GM21390 (cell line): ENCODE data around the gene DSG4.

Experiments
- ATAC-seq: cut with Tn5 transposase; IDR thresholded peaks from one replicate; pipeline ENCODE4 v1.9.1; 2021; ENCODE audit not compliant: unreplicated experiment

DSG4 gene

GRCh38 chr18:31446854-31447253 is 70.3 kb downstream of the DSG4 start:
- ATAC-seq, result no peak

GRCh38 chr18:31447530-31448191 is 71.1 kb downstream of the DSG4 start, which contains the start of gene DSG3:
Gene DSG3, plus strand, starts transcription at chr18:31447741. Its CDS starts 137 bp downstream, at chr18:31447878.
- no peak for ATAC-seq

- no peak for ATAC-seq
Measured at GRCh38 chr18:31450409-31450808, 73.8 kb downstream of the DSG4 start.

GRCh38 chr18:31451625-31452024 is 75.0 kb downstream of the DSG4 start:
- ATAC-seq, result no peak

- ATAC-seq, result no peak
Measured at GRCh38 chr18:31454066-31454708, 77.6 kb downstream of the DSG4 start.
